Mesendoderm (in vitro differentiated cells): ENCODE data around the gene ADAM22.

ENCODE experiments used
- DNase-seq: peaks from one replicate; pipeline ENCODE4 v3.0.0; 2013
- H2AK5ac ChIP-seq: 2 replicates; pipeline ENCODE4 v1.6.1; 2013; ENCODE audit warnings: low read length, inconsistent platforms
- H2BK120ac ChIP-seq: 2 replicates; pipeline ENCODE4 v1.6.1; 2013; ENCODE audit warnings: low read depth, mild to moderate bottlenecking, low read length, moderate library complexity, mixed read lengths
- H2BK15ac ChIP-seq: replicated peaks from 2 replicates; pipeline ENCODE4 v1.6.1; 2013; ENCODE audit warnings: low read depth, mild to moderate bottlenecking, moderate library complexity
- H2BK5ac ChIP-seq: 2 replicates; pipeline ENCODE4 v1.6.1; 2013; ENCODE audit warnings: low read length, inconsistent platforms
- H3K18ac ChIP-seq: 2 replicates; pipeline ENCODE4 v1.6.1; 2013; ENCODE audit warnings: mild to moderate bottlenecking, low read length, mixed read lengths
- H3K23ac ChIP-seq: one replicate; pipeline ENCODE4 v1.6.1; 2013; ENCODE audit warnings: low read length
- H3K27ac ChIP-seq: 2 replicates; pipeline ENCODE4 v1.5.1; 2013; ENCODE audit warnings: low read depth, mild to moderate bottlenecking, inconsistent platforms, low read length, moderate library complexity
- H3K27me3 ChIP-seq: 2 replicates; pipeline ENCODE4 v1.6.1; 2013; ENCODE audit warnings: low read length, control low read depth, mild to moderate bottlenecking, inconsistent platforms; ENCODE audit not compliant: insufficient read depth, poor library complexity
- H3K36me3 ChIP-seq: 2 replicates; pipeline ENCODE4 v1.6.1; 2013; ENCODE audit warnings: low read length, inconsistent platforms; ENCODE audit not compliant: control insufficient read depth, insufficient read depth
- H3K4ac ChIP-seq: one replicate; pipeline ENCODE4 v1.6.1; 2013; ENCODE audit warnings: low read depth, mild to moderate bottlenecking, low read length, moderate library complexity
- H3K4me1 ChIP-seq: 2 replicates; pipeline ENCODE4 v1.6.1; 2013; ENCODE audit warnings: low read depth, low read length, inconsistent platforms; ENCODE audit not compliant: control insufficient read depth
- H3K4me2 ChIP-seq: 2 replicates; pipeline ENCODE4 v1.6.1; 2013; ENCODE audit warnings: low read length
- H3K4me3 ChIP-seq: 2 replicates; pipeline ENCODE4 v1.5.1; 2013; ENCODE audit warnings: mild to moderate bottlenecking, low read length
- H3K56ac ChIP-seq: one replicate; pipeline ENCODE4 v1.6.1; 2013; ENCODE audit warnings: low read length
- H3K79me1 ChIP-seq: 2 replicates; pipeline ENCODE4 v1.6.1; 2013; ENCODE audit warnings: low read length, inconsistent platforms
- H3K79me2 ChIP-seq: 2 replicates; pipeline ENCODE4 v1.6.1; 2013; ENCODE audit warnings: mild to moderate bottlenecking, low read length; ENCODE audit not compliant: control insufficient read depth, insufficient read depth
- H3K9ac ChIP-seq: 2 replicates; pipeline ENCODE4 v1.6.1; 2013; ENCODE audit warnings: low read length, inconsistent platforms
- H4K5ac ChIP-seq: one replicate; pipeline ENCODE4 v1.6.1; 2013; ENCODE audit warnings: low read length
- H4K8ac ChIP-seq: one replicate; pipeline ENCODE4 v1.6.1; 2013; ENCODE audit warnings: low read depth, mild to moderate bottlenecking, control low read depth, low read length, moderate library complexity
- WGBS: extraction: QIAGEN DNeasy Blood & Tissue Kit; methylation state at CpG from one replicate; pipeline ENCODE4 v1.1.7; 2013; ENCODE audit warnings: low lambda C conversion rate, missing lambda C conversion rate; ENCODE audit not compliant: insufficient coverage; ENCODE audit errors: extremely low coverage; 5-methylcytosine and 5-hydroxymethylcytosine counted together

The ADAM22 gene

DNA sequence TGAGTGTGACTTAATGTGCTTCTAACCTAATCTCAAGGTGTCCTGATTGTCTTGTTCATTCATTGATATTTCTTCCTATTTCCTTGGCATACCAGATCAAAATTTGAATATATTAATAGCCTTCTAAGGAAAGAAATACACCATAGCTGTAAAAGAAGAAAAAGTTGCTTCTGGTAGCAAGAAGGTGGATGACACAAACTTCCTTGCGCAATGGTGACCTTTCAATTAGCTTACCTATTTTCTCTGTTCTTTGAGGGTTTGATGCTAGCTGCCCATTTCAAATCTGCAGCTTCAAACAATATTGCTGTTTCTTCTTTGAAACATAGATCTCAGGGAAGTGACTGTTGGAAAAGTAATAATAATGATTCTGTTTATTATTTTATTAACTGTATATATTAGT lies 108.8 kb downstream of the ADAM22 start:
- H3K27ac ChIP-seq, result no peak overlapping the region
- no peak overlapping the region for H3K4ac ChIP-seq
- no peak overlapping the region for H4K5ac ChIP-seq
- no peak overlapping the region for H4K8ac ChIP-seq
- H2BK5ac ChIP-seq, result no peak overlapping the region
- H3K79me2 ChIP-seq, result no peaks in the 10 kb centered on the region
- H2BK120ac ChIP-seq, result no peak overlapping the region
- H3K4me1 ChIP-seq, result no peaks in the 10 kb centered on the region
- no peak overlapping the region for H3K4me2 ChIP-seq
- H3K27me3 ChIP-seq, result no peaks in the 10 kb centered on the region
- no peak overlapping the region for H2AK5ac ChIP-seq
- no CpG with 5 or more reads among the region's 1 CpG for WGBS
- H3K23ac ChIP-seq, result no peak overlapping the region
- H2BK15ac ChIP-seq, result no peak overlapping the region
- no peaks in the 10 kb centered on the region for H3K36me3 ChIP-seq
- H3K9ac ChIP-seq, result no peak overlapping the region
- no peak overlapping the region for H3K18ac ChIP-seq
- H3K56ac ChIP-seq, result no peak overlapping the region
- no peak for DNase-seq
- H3K4me3 ChIP-seq, result no peak overlapping the region
- H3K79me1 ChIP-seq, result no peaks in the 10 kb centered on the region

DNA sequence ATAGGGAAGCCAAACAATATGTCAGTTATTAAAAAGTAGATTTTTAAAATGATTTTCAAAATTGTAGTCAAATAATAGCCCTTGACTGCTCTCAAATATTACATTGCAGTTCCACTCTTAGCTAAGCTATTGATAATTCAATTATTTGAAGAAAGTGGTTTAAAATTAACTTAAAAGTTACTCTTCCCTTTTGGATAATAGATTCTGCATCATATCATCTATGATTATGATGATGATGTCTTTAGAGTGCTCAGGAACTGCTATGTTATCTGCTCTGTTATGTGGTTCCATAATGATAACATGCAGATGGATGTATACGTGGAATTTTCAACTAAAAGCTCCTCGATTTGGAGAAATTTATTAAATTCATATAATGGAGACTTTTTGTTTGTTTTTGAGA lies 110.0 kb downstream of the ADAM22 start:
- no peak for DNase-seq
- Histone ChIP-seq H3K23ac (no peak overlapping the region), H4K5ac (no peak overlapping the region), H2AK5ac (no peak overlapping the region), H3K4me2 (no peak overlapping the region), H2BK5ac (no peak overlapping the region), H3K4ac (no peak overlapping the region), H2BK120ac (no peak overlapping the region), H3K36me3 (no peaks in the 10 kb centered on the region), H3K79me1 (no peaks in the 10 kb centered on the region), H3K27ac (no peak overlapping the region), H2BK15ac (no peak overlapping the region), H4K8ac (no peak overlapping the region), H3K4me3 (no peak overlapping the region), H3K56ac (no peak overlapping the region), H3K18ac (no peak overlapping the region), H3K9ac (no peak overlapping the region), H3K79me2 (no peaks in the 10 kb centered on the region), H3K4me1 (no peaks in the 10 kb centered on the region), H3K27me3 (no peaks in the 10 kb centered on the region)
- no CpG with 5 or more reads among the region's 2 CpGs for WGBS

DNA sequence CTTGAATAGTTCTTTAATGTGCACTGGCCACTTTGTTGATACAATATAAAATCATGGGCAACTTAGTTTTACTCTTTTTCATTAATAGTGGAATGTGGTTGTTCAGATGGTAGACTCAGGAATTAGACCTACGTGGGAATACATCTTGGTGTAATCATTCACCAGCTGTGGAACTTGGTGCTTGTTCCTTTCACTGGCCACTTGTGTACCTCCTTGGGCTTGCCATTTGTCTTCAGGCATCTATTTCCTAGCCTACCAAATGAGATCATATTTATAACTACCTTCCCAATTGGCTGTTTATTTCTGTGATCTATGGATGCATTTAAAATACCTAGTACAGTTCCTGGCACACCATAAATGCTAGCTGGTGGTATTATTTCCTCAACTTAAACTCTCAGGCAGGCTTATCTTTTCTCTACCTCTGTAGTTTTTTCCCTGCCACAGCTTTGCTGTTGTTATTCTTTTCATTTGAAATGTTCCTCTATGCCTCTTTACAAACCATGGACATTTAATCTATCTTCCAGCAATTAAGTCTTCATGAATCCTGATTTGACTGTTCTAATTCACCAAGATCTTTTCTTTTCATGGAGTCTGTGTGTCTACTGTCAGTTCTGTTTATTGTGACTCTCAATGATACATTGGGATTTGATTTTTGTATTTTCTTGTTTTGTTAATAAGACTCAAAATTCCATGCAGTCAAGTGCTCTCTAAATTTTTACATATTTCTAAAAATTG lies 113.0 kb downstream of the ADAM22 start:
- Histone ChIP-seq H3K4me2 (no peak overlapping the region), H4K5ac (no peak overlapping the region), H3K4me3 (no peak overlapping the region), H2BK5ac (no peak overlapping the region), H2BK15ac (no peak overlapping the region), H2BK120ac (no peak overlapping the region), H3K79me1 (no peaks in the 10 kb centered on the region), H3K9ac (no peak overlapping the region), H3K23ac (no peak overlapping the region), H2AK5ac (no peak overlapping the region), H3K79me2 (no peaks in the 10 kb centered on the region), H3K4ac (no peak overlapping the region), H4K8ac (no peak overlapping the region), H3K56ac (no peak overlapping the region), H3K27me3 (no peaks in the 10 kb centered on the region), H3K27ac (no peak overlapping the region), H3K36me3 (no peaks in the 10 kb centered on the region), H3K4me1 (no peaks in the 10 kb centered on the region), H3K18ac (no peak overlapping the region)
- no CpG with 5 or more reads among the region's 1 CpG for WGBS
- DNase-seq, result no peak

DNA sequence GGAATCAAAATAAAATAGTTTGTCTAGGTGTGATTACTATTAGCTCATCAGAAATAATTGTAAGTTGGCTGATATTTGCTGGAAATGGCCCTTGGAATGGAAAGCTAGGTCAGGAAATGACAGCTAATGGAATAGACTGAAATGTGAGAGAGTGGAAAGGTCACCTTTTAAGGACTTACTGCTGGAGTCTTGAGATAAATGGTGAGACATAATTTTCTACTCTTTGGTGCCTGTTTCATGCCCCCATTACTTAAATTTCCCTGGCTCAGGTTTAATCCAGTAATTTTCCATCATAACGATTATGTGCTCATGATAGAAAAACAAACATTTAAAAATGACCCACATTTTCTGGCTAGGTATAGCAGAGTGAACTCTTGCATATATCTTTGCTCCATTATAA lies 123.6 kb downstream of the ADAM22 start:
- no CpG with 5 or more reads among the region's 1 CpG for WGBS
- Histone ChIP-seq H2BK120ac (no peak overlapping the region), H3K18ac (no peak overlapping the region)

DNA sequence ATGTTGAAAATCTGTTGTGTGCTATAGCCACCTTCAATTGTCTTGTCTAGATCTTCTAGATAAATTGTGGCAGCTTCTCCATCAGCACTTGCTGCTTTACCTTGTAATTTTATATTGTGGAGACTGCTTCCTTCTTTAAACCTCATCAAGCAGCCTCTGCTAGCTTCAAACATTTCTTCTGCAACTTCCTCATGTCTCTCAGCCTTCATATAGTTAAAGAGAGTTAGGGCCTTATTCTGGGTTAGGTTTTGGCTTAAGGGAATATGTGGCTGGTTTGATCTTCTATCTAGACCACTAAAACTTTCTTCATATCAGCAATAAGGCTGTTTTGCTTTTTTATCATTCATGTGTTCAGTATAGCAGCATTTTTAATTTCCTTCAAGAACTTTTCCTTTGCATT lies 128.2 kb downstream of the ADAM22 start:
- no peak overlapping the region for H3K9ac ChIP-seq
- no peak for DNase-seq
- H3K27ac ChIP-seq, result no peak overlapping the region

More for the DNA sequence above, 123.6 kb downstream of the ADAM22 start:
- no peak overlapping the region for H3K4me2 ChIP-seq
- H4K5ac ChIP-seq, result no peak overlapping the region
- H3K27ac ChIP-seq, result no peak overlapping the region
- H3K9ac ChIP-seq, result no peak overlapping the region
- no peak overlapping the region for H3K23ac ChIP-seq
- H3K27me3 ChIP-seq, result no peaks in the 10 kb centered on the region
- no peak overlapping the region for H2BK5ac ChIP-seq
- no peak overlapping the region for H2BK15ac ChIP-seq
- H3K4me1 ChIP-seq, result no peaks in the 10 kb centered on the region
- no peaks in the 10 kb centered on the region for H3K79me1 ChIP-seq
- H3K4ac ChIP-seq, result no peak overlapping the region
- DNase-seq, result no peak
- no peak overlapping the region for H3K56ac ChIP-seq
- H3K4me3 ChIP-seq, result no peak overlapping the region
- no peak overlapping the region for H4K8ac ChIP-seq
- no peaks in the 10 kb centered on the region for H3K79me2 ChIP-seq
- no peak overlapping the region for H2AK5ac ChIP-seq
- no peaks in the 10 kb centered on the region for H3K36me3 ChIP-seq

DNA sequence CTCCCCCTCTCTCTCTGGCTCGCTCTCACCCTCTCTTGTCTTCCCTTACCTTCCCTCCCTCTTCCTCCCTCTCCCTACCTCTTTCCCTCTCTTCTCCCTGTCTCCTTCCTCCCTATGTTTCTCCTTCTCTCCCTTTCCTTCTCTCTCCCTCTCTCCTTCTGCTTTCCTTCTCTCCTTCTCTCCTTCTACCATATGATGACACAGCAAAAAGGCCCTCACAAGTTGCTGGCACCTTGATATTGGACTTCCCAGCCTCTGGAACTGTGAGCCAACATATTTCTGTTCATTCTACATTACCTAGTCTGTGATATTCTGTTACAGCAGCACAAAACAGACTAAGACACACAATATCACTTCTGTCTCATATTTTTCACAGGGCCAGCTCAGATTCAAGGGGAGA lies 135.0 kb downstream of the ADAM22 start:
- H3K79me1 ChIP-seq, result no peaks in the 10 kb centered on the region
- no peak overlapping the region for H2BK5ac ChIP-seq
- H3K56ac ChIP-seq, result no peak overlapping the region
- WGBS, result no CpG with 5 or more reads among the region's 1 CpG
- H3K4me1 ChIP-seq, result no peaks in the 10 kb centered on the region
- H3K9ac ChIP-seq, result no peak overlapping the region
- no peak overlapping the region for H2AK5ac ChIP-seq
- no peak overlapping the region for H3K4me3 ChIP-seq
- H3K4ac ChIP-seq, result no peak overlapping the region
- H3K36me3 ChIP-seq, result no peaks in the 10 kb centered on the region
- H4K8ac ChIP-seq, result no peak overlapping the region
- no peaks in the 10 kb centered on the region for H3K79me2 ChIP-seq
- H3K4me2 ChIP-seq, result no peak overlapping the region
- H2BK15ac ChIP-seq, result no peak overlapping the region
- H3K23ac ChIP-seq, result no peak overlapping the region
- H3K27ac ChIP-seq, result no peak overlapping the region
- no peak for DNase-seq
- H3K27me3 ChIP-seq, result no peaks in the 10 kb centered on the region
- no peak overlapping the region for H4K5ac ChIP-seq
- no peak overlapping the region for H2BK120ac ChIP-seq
- no peak overlapping the region for H3K18ac ChIP-seq

More for the DNA sequence above, 128.2 kb downstream of the ADAM22 start:
- H2BK120ac ChIP-seq, result no peak overlapping the region
- H3K4me1 ChIP-seq, result no peaks in the 10 kb centered on the region
- H3K79me1 ChIP-seq, result no peaks in the 10 kb centered on the region
- H3K36me3 ChIP-seq, result no peaks in the 10 kb centered on the region
- H2BK5ac ChIP-seq, result no peak overlapping the region
- no peaks in the 10 kb centered on the region for H3K27me3 ChIP-seq
- H3K56ac ChIP-seq, result no peak overlapping the region
- no peak overlapping the region for H3K23ac ChIP-seq
- no peak overlapping the region for H3K4me3 ChIP-seq
- no peak overlapping the region for H3K4ac ChIP-seq
- H2BK15ac ChIP-seq, result no peak overlapping the region
- no peak overlapping the region for H2AK5ac ChIP-seq
- H3K79me2 ChIP-seq, result no peaks in the 10 kb centered on the region
- H3K4me2 ChIP-seq, result no peak overlapping the region
- no peak overlapping the region for H4K5ac ChIP-seq
- H4K8ac ChIP-seq, result no peak overlapping the region
- H3K18ac ChIP-seq, result no peak overlapping the region
